Measurements from ENCODE around the gene PAXX.

Gene PAXX, protein sequence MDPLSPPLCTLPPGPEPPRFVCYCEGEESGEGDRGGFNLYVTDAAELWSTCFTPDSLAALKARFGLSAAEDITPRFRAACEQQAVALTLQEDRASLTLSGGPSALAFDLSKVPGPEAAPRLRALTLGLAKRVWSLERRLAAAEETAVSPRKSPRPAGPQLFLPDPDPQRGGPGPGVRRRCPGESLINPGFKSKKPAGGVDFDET

GRCh38 chr9:136991993-136992818 is at the start of gene PAXX:
Gene PAXX (plus strand): TSS chr9:136992422. CDS start chr9:136992444, 22 bp downstream.
- DNase-seq, result peak; percentile 87

DNA sequence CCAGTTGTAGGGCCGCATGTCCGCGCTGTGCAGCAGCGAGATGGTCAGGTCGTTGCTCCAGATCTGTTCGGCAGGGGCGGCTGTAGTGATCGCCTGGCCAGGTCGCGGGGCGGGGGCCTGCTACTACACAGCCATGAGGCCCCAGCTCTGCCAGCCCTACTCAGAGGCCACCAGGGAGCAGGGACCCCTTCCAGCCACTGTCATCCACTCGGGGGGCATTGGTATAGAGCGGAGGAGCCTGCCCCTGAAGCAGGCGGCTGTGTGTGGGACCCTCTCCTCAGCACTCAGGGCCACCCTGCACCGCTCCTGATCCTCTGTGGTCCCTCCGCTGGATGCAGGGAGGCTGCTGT is 49.4 kb upstream of the PAXX start:
- no peak for DNase-seq

DNA sequence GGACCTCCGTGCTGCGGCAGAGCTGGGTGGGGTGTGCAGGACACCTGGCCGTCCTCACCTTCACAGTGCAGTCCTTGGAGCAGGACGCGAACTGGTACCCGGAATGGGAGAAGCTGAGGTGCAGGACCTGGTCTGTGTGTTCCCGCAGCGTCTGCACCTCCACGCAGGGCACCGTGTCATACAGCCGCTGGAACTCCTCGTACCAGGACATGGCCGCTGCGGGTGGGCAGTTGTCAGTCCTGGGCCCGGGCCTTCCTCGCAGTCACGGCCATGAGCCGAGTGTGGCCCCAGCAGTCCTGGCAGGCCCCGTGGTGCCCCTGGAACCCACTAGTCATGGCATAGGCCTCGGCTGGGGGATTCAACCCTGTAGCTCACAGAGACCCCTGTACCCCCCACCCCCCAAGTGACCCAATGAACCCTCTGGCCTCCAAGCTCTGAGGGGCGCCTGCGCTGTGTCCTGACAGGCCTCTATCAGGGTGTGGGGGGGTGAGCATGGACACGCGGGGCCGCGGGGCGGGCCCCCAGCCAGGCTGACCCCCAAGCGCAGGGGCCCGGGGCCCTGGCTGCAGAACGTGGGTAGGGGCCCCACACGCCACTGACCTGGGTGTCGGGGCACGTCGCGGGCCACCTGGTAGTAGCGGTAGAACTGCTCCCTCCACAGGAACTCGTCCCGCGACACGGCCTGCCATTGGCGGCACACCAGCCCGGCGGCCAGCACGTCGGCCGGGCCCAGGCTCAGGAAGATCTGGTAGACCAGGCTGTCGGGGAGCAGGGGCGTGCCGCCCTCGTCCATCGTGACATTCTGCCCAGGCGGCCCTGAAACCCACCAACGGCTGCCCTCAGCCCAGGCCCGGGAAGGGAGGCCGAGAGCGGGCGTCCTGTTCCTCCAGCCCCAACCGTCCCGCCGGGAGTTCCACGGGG is 48.7 kb upstream of the PAXX start:
- no peak for DNase-seq

- no peak for DNase-seq
These were observed 48.1 kb upstream of the PAXX start for GRCh38 chr9:136944212-136944518.

DNA sequence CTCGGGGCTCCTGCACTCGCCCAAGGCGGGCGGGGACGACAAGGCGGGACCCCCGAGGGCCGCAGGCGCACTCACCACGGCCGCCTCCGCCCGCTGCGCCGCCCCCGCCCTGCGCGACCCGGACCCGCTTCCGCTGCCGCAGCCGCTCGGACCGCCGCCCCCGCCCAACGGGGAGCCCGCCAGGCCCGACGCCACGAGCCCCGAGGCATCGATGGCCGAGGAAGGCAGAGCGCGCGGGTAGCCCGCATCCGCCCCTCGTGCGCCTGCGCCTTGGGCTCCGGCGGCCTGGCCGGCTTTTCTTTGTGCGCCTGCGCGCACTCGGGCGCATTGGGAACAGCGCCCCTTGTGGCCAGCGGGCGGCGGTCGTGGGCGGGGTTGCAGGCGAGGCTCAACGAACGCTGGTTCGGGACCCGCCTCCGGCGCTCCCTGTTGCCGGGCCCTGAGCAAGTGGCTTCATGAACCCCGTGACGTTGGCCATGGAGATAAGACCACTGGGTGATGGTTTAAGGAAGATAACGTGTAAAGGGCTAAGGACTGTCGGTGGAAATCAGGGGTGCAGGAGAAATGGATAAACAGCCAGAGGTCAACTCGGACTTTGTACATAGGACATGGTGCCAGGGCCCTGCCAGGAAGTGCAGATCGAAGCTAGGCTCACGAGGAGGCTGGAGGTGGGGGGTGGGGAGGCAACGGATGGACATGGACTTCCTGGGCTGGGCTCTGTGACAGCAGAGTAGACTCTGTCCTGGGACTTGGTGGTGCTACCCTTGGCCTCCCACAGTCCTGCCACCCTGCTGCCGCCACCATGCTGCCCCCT is 47.5 kb upstream of the PAXX start, which contains the start of the genes C8G and FBXW5:
Gene C8G, plus strand, starts transcription at position 725 of the 814 bp plus-strand sequence. Its CDS starts 78 bp downstream, at position 803.
Gene FBXW5, minus strand, starts transcription at position 220 of the 814 bp plus-strand sequence. CDS start 655 bp downstream, outside the sequence.
- peak; percentile 92 for DNase-seq

DNA sequence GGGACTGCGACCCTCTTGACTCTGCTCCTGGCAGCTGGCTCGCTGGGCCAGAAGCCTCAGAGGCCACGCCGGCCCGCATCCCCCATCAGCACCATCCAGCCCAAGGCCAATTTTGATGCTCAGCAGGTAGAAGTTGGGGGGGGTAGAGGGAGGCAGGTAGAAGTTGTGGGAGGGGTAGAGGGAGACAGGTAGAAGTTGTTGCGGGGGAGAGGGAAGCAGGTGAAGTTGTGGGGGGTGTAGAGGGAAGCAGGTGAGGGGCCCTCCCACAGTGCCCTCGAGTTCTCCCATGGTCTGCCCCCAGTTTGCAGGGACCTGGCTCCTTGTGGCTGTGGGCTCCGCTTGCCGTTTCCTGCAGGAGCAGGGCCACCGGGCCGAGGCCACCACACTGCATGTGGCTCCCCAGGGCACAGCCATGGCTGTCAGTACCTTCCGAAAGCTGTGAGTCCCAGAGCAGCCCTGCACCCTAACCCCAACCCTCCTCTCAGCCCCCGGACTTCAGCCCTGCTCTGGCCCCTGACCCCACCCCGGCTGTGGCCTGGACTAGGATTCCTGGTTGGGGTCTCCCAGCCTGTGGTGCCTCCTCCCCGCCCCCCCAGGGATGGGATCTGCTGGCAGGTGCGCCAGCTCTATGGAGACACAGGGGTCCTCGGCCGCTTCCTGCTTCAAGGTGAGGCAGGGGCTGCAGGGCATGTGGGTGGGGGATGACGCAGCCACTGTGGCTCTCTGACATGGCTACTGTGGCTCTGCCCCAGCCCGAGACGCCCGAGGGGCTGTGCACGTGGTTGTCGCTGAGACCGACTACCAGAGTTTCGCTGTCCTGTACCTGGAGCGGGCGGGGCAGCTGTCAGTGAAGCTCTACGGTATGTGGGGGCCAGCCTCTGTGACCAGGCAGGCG is 46.6 kb upstream of the PAXX start:
- DNase-seq, result no peak

DNA sequence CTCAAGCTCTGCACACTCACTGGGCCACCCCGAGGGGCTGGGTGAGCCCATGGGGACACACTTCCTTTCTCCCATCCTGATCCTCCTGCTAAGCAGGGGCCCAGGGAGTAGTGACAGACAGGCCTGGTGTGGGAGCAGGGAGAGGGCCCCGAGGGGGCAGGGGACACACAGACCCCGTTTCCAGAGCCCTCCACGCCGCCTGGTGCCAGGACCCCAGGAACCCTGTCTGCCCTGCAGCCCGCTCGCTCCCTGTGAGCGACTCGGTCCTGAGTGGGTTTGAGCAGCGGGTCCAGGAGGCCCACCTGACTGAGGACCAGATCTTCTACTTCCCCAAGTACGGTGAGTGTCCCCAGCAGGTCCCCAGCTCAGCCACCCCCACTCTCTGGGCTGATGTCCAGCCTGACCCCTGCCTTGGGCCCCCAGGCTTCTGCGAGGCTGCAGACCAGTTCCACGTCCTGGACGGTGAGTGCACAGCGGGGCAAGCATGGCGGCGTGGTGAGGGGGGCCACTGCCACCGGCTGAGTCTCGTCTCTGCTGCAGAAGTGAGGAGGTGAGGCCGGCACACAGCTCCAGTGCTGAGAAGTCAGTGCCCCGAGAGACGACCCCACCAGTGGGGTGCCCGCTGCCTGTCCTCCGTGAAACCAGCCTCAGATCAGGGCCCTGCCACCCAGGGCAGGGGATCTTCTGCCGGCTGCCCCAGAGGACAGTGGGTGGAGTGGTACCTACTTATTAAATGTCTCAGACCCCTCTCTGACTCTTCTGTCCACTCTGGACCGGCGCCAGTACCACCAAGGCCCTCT is 45.8 kb upstream of the PAXX start:
- DNase-seq, result no peak

- no peak for DNase-seq
These were observed 45.0 kb upstream of the PAXX start for GRCh38 chr9:136947028-136947891.

- DNase-seq, result no peak
These were observed 44.2 kb upstream of the PAXX start for GRCh38 chr9:136947955-136948510.

GRCh38 chr9:136949239-136949816 is 42.9 kb upstream of the PAXX start:
- DNase-seq, result no peak

- peak; percentile 86 for DNase-seq
These were observed 42.2 kb upstream of the PAXX start for GRCh38 chr9:136949817-136950655.

DNA sequence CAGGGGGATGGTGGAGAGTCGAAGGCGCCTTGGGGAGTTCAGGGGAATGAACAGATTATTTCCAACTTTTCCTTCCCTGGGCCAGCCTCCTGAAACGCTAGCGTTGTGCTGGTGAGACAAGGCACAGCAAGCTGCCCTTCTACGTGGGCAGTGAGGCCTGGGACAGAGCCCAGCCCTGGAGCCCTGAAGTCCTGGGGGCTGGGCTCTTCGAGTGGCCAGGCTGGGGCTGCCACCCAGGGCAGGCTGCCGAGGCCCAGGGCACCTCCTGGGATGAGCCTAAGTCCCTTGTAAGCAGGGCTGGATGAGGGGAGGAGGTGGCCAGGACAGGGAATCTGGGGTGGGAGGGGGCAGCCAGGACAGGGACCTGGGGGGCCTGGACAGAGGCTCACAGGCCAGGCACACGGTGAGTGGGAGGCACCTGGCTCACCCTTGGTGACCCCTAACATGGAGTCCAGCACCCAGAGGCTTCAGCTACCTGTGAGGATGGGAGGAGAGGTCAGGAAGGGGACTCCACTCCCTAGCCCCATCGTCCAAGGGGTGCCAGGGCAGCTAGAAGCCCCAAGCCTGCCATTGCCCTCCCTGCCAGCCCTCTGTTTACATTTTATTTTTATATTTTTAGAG is 41.5 kb upstream of the PAXX start:
- DNase-seq, result no peak

DNA sequence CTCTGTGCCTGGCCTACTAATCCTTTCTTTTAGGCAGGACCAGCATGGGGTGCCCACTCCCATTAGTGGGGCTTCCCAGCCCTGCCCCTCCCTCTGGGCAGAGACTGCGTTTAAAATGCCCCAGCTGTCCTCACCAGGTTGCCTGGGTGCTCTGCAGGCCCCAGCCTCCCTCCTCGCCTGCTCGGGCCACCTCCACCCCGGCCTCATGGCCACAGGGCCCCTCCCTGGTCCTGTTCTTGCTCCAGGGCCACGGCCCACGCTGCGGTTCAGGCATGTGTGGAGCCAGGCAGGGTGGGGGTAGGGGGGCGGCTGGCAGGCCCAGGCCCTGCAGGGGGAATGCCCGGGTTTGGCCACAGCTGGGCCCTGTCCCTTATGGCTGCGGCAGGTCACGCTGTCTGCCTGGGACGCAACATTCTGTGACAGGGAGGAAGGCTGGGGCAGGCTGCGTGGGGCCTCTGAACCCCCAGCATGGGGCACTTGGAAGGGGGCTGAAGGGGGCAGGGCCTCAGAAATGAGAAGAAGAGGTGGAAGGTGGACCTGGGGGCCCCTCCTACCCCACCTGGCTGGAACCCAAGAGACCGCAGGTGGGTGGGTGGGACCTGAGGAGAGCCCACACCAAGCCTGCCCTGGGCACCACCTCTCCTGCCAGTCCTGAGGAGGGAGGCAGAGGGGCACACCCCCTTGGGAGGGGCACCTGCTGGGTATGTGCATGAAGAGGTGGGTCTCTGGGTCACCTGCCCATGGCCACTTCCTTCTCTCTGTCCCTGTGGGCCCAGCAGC is 40.5 kb upstream of the PAXX start, which contains the start of gene LCN12:
Gene LCN12, plus strand, starts transcription at position 733 of the 780 bp plus-strand sequence. CDS start 55 bp downstream, outside the sequence.
- no peak for DNase-seq

DNA sequence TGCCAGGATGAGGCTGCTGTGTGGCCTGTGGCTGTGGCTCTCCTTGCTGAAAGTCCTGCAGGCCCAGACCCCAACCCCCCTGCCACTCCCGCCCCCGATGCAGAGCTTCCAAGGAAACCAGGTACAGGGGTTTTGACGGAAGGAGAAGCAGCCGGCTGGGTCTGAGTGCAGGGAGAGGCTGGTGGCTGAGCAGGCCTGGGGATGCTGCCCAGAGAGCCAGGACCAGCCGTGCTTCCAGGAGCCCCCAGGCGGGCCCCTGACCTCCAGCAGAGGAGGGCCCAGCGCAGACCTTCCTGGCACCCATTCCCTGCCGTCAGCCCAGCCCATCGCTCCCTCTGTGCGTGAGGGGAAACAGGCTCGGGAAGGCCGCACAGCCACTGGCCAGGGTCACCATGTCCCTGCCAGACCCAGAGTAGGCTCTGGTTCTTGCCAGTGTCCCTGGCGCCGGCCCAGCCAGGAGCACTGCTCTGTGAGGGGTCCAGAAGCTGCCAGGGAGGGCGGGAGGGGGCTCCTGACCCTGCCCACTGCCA is 39.8 kb upstream of the PAXX start:
- no peak for DNase-seq

DNA sequence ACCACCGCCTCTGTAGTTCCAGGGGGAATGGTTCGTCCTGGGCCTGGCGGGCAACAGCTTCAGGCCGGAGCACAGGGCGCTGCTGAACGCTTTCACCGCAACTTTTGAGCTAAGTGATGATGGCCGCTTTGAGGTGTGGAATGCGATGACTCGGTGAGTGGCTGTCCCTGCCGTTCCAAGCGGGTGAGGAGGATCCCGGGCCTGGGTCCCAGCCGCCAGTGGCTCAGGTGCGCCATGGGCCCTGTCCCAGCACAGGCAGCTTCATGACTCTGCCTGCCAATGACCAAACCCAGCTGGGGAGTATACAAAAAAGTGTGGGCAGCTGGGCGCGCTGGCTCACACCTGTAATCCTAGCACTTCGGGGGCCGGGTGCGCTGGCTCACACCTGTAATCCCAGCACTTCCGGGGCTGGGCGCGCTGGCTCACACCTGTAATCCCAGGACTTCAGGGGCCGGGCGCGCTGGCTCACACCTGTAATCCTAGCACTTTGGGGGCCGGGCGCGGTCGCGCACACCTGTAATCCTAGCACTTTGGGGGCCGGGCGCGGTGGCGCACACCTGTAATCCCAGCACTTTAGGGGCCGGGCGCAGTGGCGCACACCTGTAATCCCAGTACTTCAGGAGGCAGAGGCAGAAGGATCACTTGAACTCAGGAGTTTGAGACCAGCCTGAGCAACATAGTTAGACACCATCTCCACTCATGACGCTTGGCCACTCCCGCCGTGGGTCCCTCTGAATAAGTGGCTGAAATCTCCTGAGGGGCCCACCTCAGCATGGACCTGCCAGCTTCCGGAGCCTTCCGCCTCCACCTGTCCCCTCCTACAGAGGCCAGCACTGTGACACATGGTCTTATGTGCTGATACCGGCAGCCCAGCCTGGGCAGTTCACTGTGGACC is 39.1 kb upstream of the PAXX start:
- DNase-seq, result no peak
